Measurements from ENCODE around the gene CCNL1. TPM values are rescaled to one million over a fixed set of nuclear protein-coding genes. Genes with fewer than 3 reads are reported as not detected.

CCNL1 gene
- total RNA-seq, 1 experiment from 2014 or later: 114 TPM

DNA sequence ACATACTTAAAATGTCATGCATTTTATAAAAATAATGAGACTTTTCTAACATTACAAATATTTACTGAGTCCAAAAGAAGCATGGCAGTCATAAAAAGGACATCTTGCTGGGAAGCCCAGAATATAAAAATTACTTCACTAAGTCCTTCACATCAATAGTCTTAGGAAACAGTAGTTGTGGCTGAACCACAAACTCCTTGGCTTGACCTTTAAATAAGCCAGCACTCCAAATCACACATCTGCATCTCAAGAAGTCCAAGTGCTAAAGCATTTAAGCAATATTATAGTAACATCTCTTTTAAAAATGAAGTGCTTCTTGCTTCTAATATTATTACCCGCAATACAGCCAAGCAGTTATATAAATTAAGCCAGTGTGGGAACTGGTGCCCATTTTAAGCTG, 8.8 kb downstream of the CCNL1 start:
- Mint-ChIP-seq H3K27me3 (ENCODE audit: insufficient read depth, unreplicated experiment) (no peaks in the 10 kb centered on the region), H3K36me3 (ENCODE audit: insufficient read depth, unreplicated experiment) (peaks cover 98% of the 10 kb centered on the region), H3K9me3 (ENCODE audit: unreplicated experiment) (no peaks in the 10 kb centered on the region), H3K4me1 (ENCODE audit: low read depth, unreplicated experiment) (peaks cover 9% of the 10 kb centered on the region), H3K4me3 (ENCODE audit: unreplicated experiment) (no peak overlapping the region), H3K27ac (ENCODE audit: unreplicated experiment) (no peak overlapping the region)
- DNase-seq: no peak
- intact Hi-C loops (cut with micrococcal nuclease; ENCODE audit: unreplicated experiment): no loop called here
- BruUV-seq (replicated peaks): no TSS peak
- TF ChIP-seq, protein P1, sequence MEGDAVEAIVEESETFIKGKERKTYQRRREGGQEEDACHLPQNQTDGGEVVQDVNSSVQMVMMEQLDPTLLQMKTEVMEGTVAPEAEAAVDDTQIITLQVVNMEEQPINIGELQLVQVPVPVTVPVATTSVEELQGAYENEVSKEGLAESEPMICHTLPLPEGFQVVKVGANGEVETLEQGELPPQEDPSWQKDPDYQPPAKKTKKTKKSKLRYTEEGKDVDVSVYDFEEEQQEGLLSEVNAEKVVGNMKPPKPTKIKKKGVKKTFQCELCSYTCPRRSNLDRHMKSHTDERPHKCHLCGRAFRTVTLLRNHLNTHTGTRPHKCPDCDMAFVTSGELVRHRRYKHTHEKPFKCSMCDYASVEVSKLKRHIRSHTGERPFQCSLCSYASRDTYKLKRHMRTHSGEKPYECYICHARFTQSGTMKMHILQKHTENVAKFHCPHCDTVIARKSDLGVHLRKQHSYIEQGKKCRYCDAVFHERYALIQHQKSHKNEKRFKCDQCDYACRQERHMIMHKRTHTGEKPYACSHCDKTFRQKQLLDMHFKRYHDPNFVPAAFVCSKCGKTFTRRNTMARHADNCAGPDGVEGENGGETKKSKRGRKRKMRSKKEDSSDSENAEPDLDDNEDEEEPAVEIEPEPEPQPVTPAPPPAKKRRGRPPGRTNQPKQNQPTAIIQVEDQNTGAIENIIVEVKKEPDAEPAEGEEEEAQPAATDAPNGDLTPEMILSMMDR (IDR thresholded peaks at IDR 0.05; ENCODE audit: insufficient read depth in 1 of 2, low read depth in 1 of 2, low read length in 1 of 2, severe bottlenecking in 1 of 2, unreplicated experiment in 1 of 2): no peak
- no peak overlapping the region for H3K4me3 ChIP-seq (ENCODE audit: low read depth, low read length)
- H3K36me3 ChIP-seq (ENCODE audit: control insufficient read depth, insufficient read depth, low read length): peaks cover 8% of the 10 kb centered on the region
- CTCF ChIA-PET: no interaction called here
- POLR2A ChIA-PET: no interaction called here
- peaks cover 14% of the 10 kb centered on the region; the same call in 1 of the 2 replicates for H3K4me1 ChIP-seq
- H3K27me3 ChIP-seq (replicated peaks; ENCODE audit: control insufficient read depth, insufficient read depth, low read length): no peaks in the 10 kb centered on the region
- H3K9me3 ChIP-seq: no peaks in the 10 kb centered on the region

- Mint-ChIP-seq H3K4me1 (ENCODE audit: low read depth, unreplicated experiment) (no peaks in the 10 kb centered on the region), H3K4me3 (ENCODE audit: unreplicated experiment) (no peak overlapping the region), H3K9me3 (ENCODE audit: unreplicated experiment) (no peaks in the 10 kb centered on the region), H3K27ac (ENCODE audit: unreplicated experiment) (no peak overlapping the region), H3K27me3 (ENCODE audit: insufficient read depth, unreplicated experiment) (no peaks in the 10 kb centered on the region), H3K36me3 (ENCODE audit: insufficient read depth, unreplicated experiment) (peaks cover 98% of the 10 kb centered on the region)
- TF ChIP-seq, protein P1 (IDR thresholded peaks at IDR 0.05; ENCODE audit: insufficient read depth in 1 of 2, low read depth in 1 of 2, low read length in 1 of 2, severe bottlenecking in 1 of 2, unreplicated experiment in 1 of 2): no peak
- no peaks in the 10 kb centered on the region for H3K27me3 ChIP-seq (replicated peaks; ENCODE audit: control insufficient read depth, insufficient read depth, low read length)
- ChIA-PET CTCF (no interaction called here), POLR2A (no interaction called here)
- H3K4me3 ChIP-seq (ENCODE audit: low read depth, low read length): no peak overlapping the region
- 0 out of 2 replicates have a peak, but pooled peaks cover 4% of the 10 kb centered on the region for H3K4me1 ChIP-seq
- intact Hi-C loops (cut with micrococcal nuclease; ENCODE audit: unreplicated experiment): no loop called here
- no peaks in the 10 kb centered on the region for H3K9me3 ChIP-seq
- DNase-seq: no peak
- H3K36me3 ChIP-seq (ENCODE audit: control insufficient read depth, insufficient read depth, low read length): peaks cover 8% of the 10 kb centered on the region
- no TSS peak for BruUV-seq (replicated peaks)
These were observed 10.7 kb downstream of the CCNL1 start for GRCh38 chr3:157149136-157149696.

DNA sequence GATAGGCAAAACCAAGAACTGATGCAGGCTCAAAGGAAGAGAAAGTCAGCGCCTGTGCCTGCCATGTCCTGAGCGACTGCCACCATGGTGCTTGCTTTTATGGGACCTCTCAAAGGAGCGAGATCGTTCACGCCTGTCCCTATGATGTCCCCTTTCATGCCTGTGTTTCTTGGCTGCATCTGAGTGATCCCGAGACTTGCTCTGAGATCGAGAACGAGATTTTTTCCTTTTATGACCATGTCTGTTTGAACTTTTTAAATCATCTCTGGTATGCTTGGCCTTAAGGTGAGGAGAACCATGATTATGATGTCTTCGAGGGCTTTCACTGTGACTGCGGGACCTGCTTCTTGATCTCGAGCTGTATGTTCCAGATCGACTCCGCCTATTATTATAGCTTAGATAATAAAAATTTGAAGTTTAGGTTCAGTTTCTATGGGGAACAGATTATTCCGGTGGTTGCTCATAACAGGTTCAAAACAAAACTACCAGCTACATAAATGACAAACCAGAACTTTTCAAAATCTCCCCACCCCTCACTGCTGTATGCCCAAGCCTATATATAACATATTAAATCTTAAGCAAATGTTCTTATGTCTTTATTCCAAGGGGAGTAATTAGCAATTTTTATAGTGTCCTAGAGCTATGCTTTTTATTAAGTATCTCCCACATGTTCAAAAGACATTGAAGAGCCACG, 11.6 kb downstream of the CCNL1 start:
- Mint-ChIP-seq H3K4me3 (ENCODE audit: unreplicated experiment) (no peak overlapping the region), H3K27ac (ENCODE audit: unreplicated experiment) (no peak overlapping the region), H3K4me1 (ENCODE audit: low read depth, unreplicated experiment) (no peaks in the 10 kb centered on the region), H3K27me3 (ENCODE audit: insufficient read depth, unreplicated experiment) (no peaks in the 10 kb centered on the region), H3K36me3 (ENCODE audit: insufficient read depth, unreplicated experiment) (peaks cover 100% of the 10 kb centered on the region), H3K9me3 (ENCODE audit: unreplicated experiment) (no peaks in the 10 kb centered on the region)
- TF ChIP-seq, protein P1 (IDR thresholded peaks at IDR 0.05; ENCODE audit: insufficient read depth in 1 of 2, low read depth in 1 of 2, low read length in 1 of 2, severe bottlenecking in 1 of 2, unreplicated experiment in 1 of 2): no peak
- H3K4me3 ChIP-seq (ENCODE audit: low read depth, low read length): no peak overlapping the region
- no TSS peak for BruUV-seq (replicated peaks)
- DNase-seq: no peak
- CTCF ChIA-PET: no interaction called here
- H3K9me3 ChIP-seq: no peaks in the 10 kb centered on the region
- H3K4me1 ChIP-seq: 0 out of 2 replicates have a peak, but pooled peaks cover 4% of the 10 kb centered on the region
- H3K27me3 ChIP-seq (replicated peaks; ENCODE audit: control insufficient read depth, insufficient read depth, low read length): no peaks in the 10 kb centered on the region
- POLR2A ChIA-PET: interaction anchor here (0.6 kb wide), 1 partner anchor 340 kb away, joined by 8 read pairs; no protein-coding TSS in a partner anchor
- intact Hi-C loops (cut with micrococcal nuclease; ENCODE audit: unreplicated experiment): no loop called here
- peaks cover 8% of the 10 kb centered on the region for H3K36me3 ChIP-seq (ENCODE audit: control insufficient read depth, insufficient read depth, low read length)

All from Caco-2 (cell line).